Naive thymus-derived CD4-positive, alpha-beta T cell (primary cell): ENCODE data around the gene GAS2L1. TPM values are rescaled to one million over a fixed set of nuclear protein-coding genes. Genes with fewer than 3 reads are reported as not detected.

Experiments
- ATAC-seq: fragments of 150-1000 bp; cut with Tn5 transposase; 2 replicates; pipeline ENCODE4 v1.10.0; 2021; ENCODE audit warnings: mild to moderate bottlenecking, moderate library complexity
- CTCF ChIA-PET: fragments of 350-600 bp; sonication (Branson Sonifier 250); formaldehyde crosslinking; loops from one replicate; lab custom pipeline; 2021; ENCODE audit warnings: antibody characterized with exemption; lab: Charles Lee
- POLR2A ChIA-PET: fragments of 350-600 bp; sonication (Branson Sonifier 250); formaldehyde crosslinking; loops from one replicate; lab custom pipeline; 2021; ENCODE audit warnings: antibody characterized with exemption, inconsistent platforms; lab: Charles Lee
- DNase-seq, 9 donors: peaks; one replicate each; pipeline versions ENCODE4 v3.0.0 to v3.0.0-alpha.2; 2020 to 2022; ENCODE audit warnings: mixed read lengths in 1 of 9
- H3K27ac ChIP-seq: one replicate; pipeline ENCODE4 v1.7.0; 2013; ENCODE audit warnings: mild to moderate bottlenecking, low read depth, low read length, moderate library complexity
- H3K27me3 ChIP-seq, 2 donors: one replicate each; pipeline ENCODE4 v1.7.0; 2013; ENCODE audit warnings: low read length in 2 of 2, mild to moderate bottlenecking in 2 of 2, moderate library complexity in 2 of 2; ENCODE audit not compliant: control insufficient read depth in 2 of 2, insufficient read depth in 2 of 2
- H3K36me3 ChIP-seq, 3 experiments: 1 replicate in 2 of 3; 2 replicates in 1 of 3; pipeline ENCODE4 v1.7.0; 2013; ENCODE audit warnings: low read length in 3 of 3, mild to moderate bottlenecking in 3 of 3, moderate library complexity in 1 of 3; ENCODE audit not compliant: insufficient read depth in 3 of 3, control insufficient read depth in 2 of 3
- H3K4me1 ChIP-seq, 2 donors: one replicate each; pipeline ENCODE4 v1.7.0; 2013; ENCODE audit warnings: low read length in 2 of 2, mild to moderate bottlenecking in 2 of 2, moderate library complexity in 1 of 2; ENCODE audit not compliant: control insufficient read depth in 2 of 2, insufficient read depth in 2 of 2
- H3K4me3 ChIP-seq: 2 replicates; pipeline ENCODE4 v1.7.0; 2013; ENCODE audit warnings: mild to moderate bottlenecking, low read length
- H3K9me3 ChIP-seq, 3 experiments: 1 replicate in 2 of 3; 2 replicates in 1 of 3; pipeline ENCODE4 v1.7.0; 2013; ENCODE audit warnings: low read length in 3 of 3; ENCODE audit not compliant: control insufficient read depth in 2 of 3
- H3K27ac Mint-ChIP-seq, 9 donors: one replicate each; pipeline ENCODE4 v1.8.0; 2020 to 2022; ENCODE audit warnings: mixed read lengths in 9 of 9, mild to moderate bottlenecking in 8 of 9, moderate library complexity in 5 of 9, inconsistent platforms in 2 of 9
- H3K27me3 Mint-ChIP-seq, 5 donors: one replicate each; pipeline ENCODE4 v1.8.0; 2021 to 2022; ENCODE audit warnings: mixed read lengths in 5 of 5, mild to moderate bottlenecking in 1 of 5
- H3K36me3 Mint-ChIP-seq, 5 donors: one replicate each; pipeline ENCODE4 v1.8.0; 2020 to 2022; ENCODE audit warnings: mixed read lengths in 5 of 5, mild to moderate bottlenecking in 3 of 5, inconsistent platforms in 1 of 5
- H3K4me1 Mint-ChIP-seq, 7 donors: one replicate each; pipeline ENCODE4 v1.8.0; 2020 to 2022; ENCODE audit warnings: mixed read lengths in 7 of 7, mild to moderate bottlenecking in 3 of 7, inconsistent platforms in 1 of 7
- H3K4me3 Mint-ChIP-seq, 10 donors: one replicate each; pipeline ENCODE4 v1.8.0; 2020 to 2022; ENCODE audit warnings: mild to moderate bottlenecking in 10 of 10, mixed read lengths in 10 of 10, moderate library complexity in 6 of 10, inconsistent platforms in 2 of 10
- H3K9me3 Mint-ChIP-seq, 11 donors: one replicate each; pipeline ENCODE4 v1.8.0; 2020 to 2022; ENCODE audit warnings: mixed read lengths in 11 of 11, mild to moderate bottlenecking in 4 of 11, inconsistent platforms in 1 of 11, moderate library complexity in 1 of 11
- intact Hi-C, 2 donors: fragments of 100-400 bp; cut with micrococcal nuclease; formaldehyde crosslinking; loops; one replicate each; pipeline ENCODE4 v1.15.1; 2023
- polyA plus RNA-seq, 2 donors: library from polyadenylated mRNA; unstranded; fragments of 300-500 nt; fragmentation: Illumina TruSeq; gene quantifications; one replicate each; pipeline ENCODE4 v1.2.3, GENCODE V29; 2021
- total RNA-seq, 6 experiments: library from RNA in 5 of 6; stranded (reverse) in 5 of 6; gene quantifications; 1 replicate in 5 of 6; 2 replicates in 1 of 6; pipeline ENCODE4 v1.2.3 and lab custom pipeline; 2021 to 2026

The GAS2L1 gene
- total and polyA plus RNA-seq, 7 experiments from 2014 or later: 0.09 to 7.5 (median 0.54) TPM; not detected in 2

- Mint-ChIP-seq H3K27ac (no peak overlapping the region), H3K4me1 (peaks cover 0 to 7% (median 4%) of the 10 kb centered on the region in 7 donors), H3K4me3 (no peak overlapping the region), H3K36me3 (peaks cover 0 to under 1% (median 0%) of the 10 kb centered on the region in 5 donors), H3K9me3 (no peaks in the 10 kb centered on the region), H3K27me3 (no peaks in the 10 kb centered on the region)
- H3K27me3 ChIP-seq: no peaks in the 10 kb centered on the region
- H3K9me3 ChIP-seq: no peaks in the 10 kb centered on the region
- no peak for ATAC-seq
- peaks cover 0 to 4% (median 0%) of the 10 kb centered on the region in 3 experiments for H3K36me3 ChIP-seq
- no peak overlapping the region for H3K27ac ChIP-seq
- ChIA-PET POLR2A (no interaction called here), CTCF (no interaction called here)
- intact Hi-C loops: loop anchor here in 1 of 2 donors (10.0 kb wide), 3 partner anchors 154 to 624 kb away; partner anchors contain the start of genes MTMR3 and NIPSNAP1
- H3K4me3 ChIP-seq: no peak overlapping the region
- DNase-seq: no peak
- H3K4me1 ChIP-seq: no peaks in the 10 kb centered on the region
Measured at GRCh38 chr22:29260601-29261315, 45.7 kb upstream of the GAS2L1 start.

- POLR2A ChIA-PET: interaction anchor here (0.6 kb wide), 1 partner anchor 16 kb away, joined by 4 read pairs; no protein-coding TSS in a partner anchor
- H3K36me3 Mint-ChIP-seq: peaks cover 4 to 11% (median 5%) of the 10 kb centered on the region in 5 donors
- CTCF ChIA-PET: no interaction called here
- no peaks in the 10 kb centered on the region for H3K9me3 ChIP-seq
- H3K27ac ChIP-seq: no peak overlapping the region
- ATAC-seq (no peak), DNase-seq (no peak)
- intact Hi-C loops: loop anchor here in 1 of 2 donors (10.0 kb wide), 3 partner anchors 151 to 621 kb away; partner anchors contain the start of genes MTMR3 and NIPSNAP1
- H3K27me3 Mint-ChIP-seq: peaks cover 0 to 5% (median 0%) of the 10 kb centered on the region in 5 donors
- no peak overlapping the region for H3K27ac Mint-ChIP-seq
- peaks cover 9 to 12% of the 10 kb centered on the region in 2 donors for H3K4me1 ChIP-seq
- H3K4me3 ChIP-seq: no peak overlapping the region
- H3K36me3 ChIP-seq: peaks cover 0 to 18% (median 0%) of the 10 kb centered on the region in 3 experiments
- no peaks in the 10 kb centered on the region for H3K27me3 ChIP-seq
- H3K9me3 Mint-ChIP-seq: peaks cover 0 to 6% (median 0%) of the 10 kb centered on the region in 11 donors
- no peak overlapping the region for H3K4me3 Mint-ChIP-seq
- H3K4me1 Mint-ChIP-seq: peaks cover 10 to 21% (median 13%) of the 10 kb centered on the region in 7 donors
Measured at GRCh38 chr22:29263791-29264276, 42.6 kb upstream of the GAS2L1 start.

- intact Hi-C loops: loop anchor here (5.0 to 10.0 kb wide), 8 partner anchors 37 to 1327 kb away; partner anchors contain the start of genes MTMR3 (in 1 of the 2), NF2 (in 1 of the 2), NIPSNAP1 (in 1 of the 2) and PES1 (in 1 of the 2)
- H3K9me3 ChIP-seq: no peaks in the 10 kb centered on the region
- H3K4me3 ChIP-seq: no peak overlapping the region
- POLR2A ChIA-PET: no interaction called here
- Mint-ChIP-seq H3K27me3 (peaks cover 0 to 5% (median 0%) of the 10 kb centered on the region in 5 donors), H3K4me1 (peaks cover 22 to 33% (median 28%) of the 10 kb centered on the region in 7 donors), H3K27ac (no peak overlapping the region), H3K4me3 (no peak overlapping the region), H3K36me3 (peaks cover 5 to 23% (median 9%) of the 10 kb centered on the region in 5 donors), H3K9me3 (peaks cover 0 to 6% (median 0%) of the 10 kb centered on the region in 11 donors)
- DNase-seq: no peak
- H3K27ac ChIP-seq: no peak overlapping the region
- peaks cover 14 to 18% of the 10 kb centered on the region in 2 donors for H3K4me1 ChIP-seq
- ATAC-seq: no peak
- H3K36me3 ChIP-seq: peaks cover 0 to 21% (median 0%) of the 10 kb centered on the region in 3 experiments
- H3K27me3 ChIP-seq: no peaks in the 10 kb centered on the region
- CTCF ChIA-PET: no interaction called here
Measured at GRCh38 chr22:29265305-29265704, 41.1 kb upstream of the GAS2L1 start.

GRCh38 chr22:29265929-29266328 is 40.5 kb upstream of the GAS2L1 start:
- intact Hi-C loops: loop anchor here (2.0 to 10.0 kb wide), 9 partner anchors 36 to 1326 kb away; partner anchors contain the start of genes HSCB (in 1 of the 2), MTMR3 (in 1 of the 2), NF2 (in 1 of the 2) and NIPSNAP1 (in 1 of the 2)
- Histone ChIP-seq H3K27ac (no peak overlapping the region), H3K4me1 (peaks cover 21 to 23% of the 10 kb centered on the region in 2 donors), H3K9me3 (no peaks in the 10 kb centered on the region), H3K4me3 (no peak overlapping the region), H3K27me3 (no peaks in the 10 kb centered on the region), H3K36me3 (peaks cover 0 to 21% (median 0%) of the 10 kb centered on the region in 3 experiments)
- peaks cover 8 to 29% (median 9%) of the 10 kb centered on the region in 5 donors for H3K36me3 Mint-ChIP-seq
- peak overlapping the region in 3 of 9 donors; percentile 32 to 56 (median 41) for H3K27ac Mint-ChIP-seq
- H3K4me1 Mint-ChIP-seq: peaks cover 28 to 39% (median 34%) of the 10 kb centered on the region in 7 donors
- DNase-seq (no peak), ATAC-seq (no peak)
- peaks cover 0 to 5% (median 0%) of the 10 kb centered on the region in 5 donors for H3K27me3 Mint-ChIP-seq
- POLR2A ChIA-PET: no interaction called here
- H3K9me3 Mint-ChIP-seq: peaks cover 0 to 6% (median 0%) of the 10 kb centered on the region in 11 donors
- H3K4me3 Mint-ChIP-seq: peak overlapping the region in 6 of 10 donors; percentile 29 to 99 (median 73)
- CTCF ChIA-PET: no interaction called here

- Mint-ChIP-seq H3K36me3 (peaks cover 8 to 34% (median 10%) of the 10 kb centered on the region in 5 donors), H3K4me3 (peak overlapping the region; percentile 87 to 100 (median 96)), H3K27me3 (peaks cover 0 to 5% (median 0%) of the 10 kb centered on the region in 5 donors), H3K27ac (peak overlapping the region; percentile 26 to 100 (median 97)), H3K9me3 (peaks cover 0 to 6% (median 0%) of the 10 kb centered on the region in 11 donors), H3K4me1 (peaks cover 36 to 48% (median 42%) of the 10 kb centered on the region in 7 donors)
- POLR2A ChIA-PET: no interaction called here
- no peaks in the 10 kb centered on the region for H3K9me3 ChIP-seq
- H3K4me1 ChIP-seq: peaks cover 30 to 32% of the 10 kb centered on the region in 2 donors
- DNase-seq: no peak
- H3K36me3 ChIP-seq: peaks cover 0 to 21% (median 0%) of the 10 kb centered on the region in 3 experiments
- ATAC-seq: no peak
- CTCF ChIA-PET: no interaction called here
- H3K4me3 ChIP-seq: peak overlapping the region; percentile 96
- peak overlapping the region; percentile 98 for H3K27ac ChIP-seq
- intact Hi-C loops: loop anchor here (2.0 to 10.0 kb wide), 9 partner anchors 35 to 1325 kb away; partner anchors contain the start of genes HSCB (in 1 of the 2), MTMR3 (in 1 of the 2), NF2 (in 1 of the 2) and NIPSNAP1 (in 1 of the 2)
- H3K27me3 ChIP-seq: no peaks in the 10 kb centered on the region
Measured at GRCh38 chr22:29266564-29267461, 39.6 kb upstream of the GAS2L1 start.
